Endodermal cell (in vitro differentiated cells): ENCODE results near the gene MCFD2. TPM values are rescaled to one million over a fixed set of nuclear protein-coding genes. Genes with fewer than 3 reads are reported as not detected.

Source experiments
- DNase-seq: peaks from one replicate; pipeline ENCODE4 v3.0.0-alpha.2; 2017
- H3K27ac ChIP-seq: 2 replicates; pipeline ENCODE4 v1.5.1; 2013; ENCODE audit warnings: mild to moderate bottlenecking, low read depth, low read length, moderate library complexity
- H3K27me3 ChIP-seq: 2 replicates; pipeline ENCODE4 v1.6.1; 2013; ENCODE audit warnings: mild to moderate bottlenecking, low read length, moderate library complexity; ENCODE audit not compliant: insufficient read depth, control insufficient read depth, poor library complexity, severe bottlenecking
- H3K36me3 ChIP-seq: 2 replicates; pipeline ENCODE4 v1.7.0; 2013; ENCODE audit warnings: mild to moderate bottlenecking, low read length, moderate library complexity; ENCODE audit not compliant: control insufficient read depth, insufficient read depth
- H3K4me1 ChIP-seq: one replicate; pipeline ENCODE4 v1.7.0; 2013; ENCODE audit warnings: low read length; ENCODE audit not compliant: control insufficient read depth, insufficient read depth
- H3K4me3 ChIP-seq: 2 replicates; pipeline ENCODE4 v1.5.1; 2013; ENCODE audit warnings: mild to moderate bottlenecking, low read length, moderate library complexity
- H3K9ac ChIP-seq: 2 replicates; pipeline ENCODE4 v1.6.1; 2013; ENCODE audit warnings: mild to moderate bottlenecking, low read length, moderate library complexity; ENCODE audit not compliant: poor library complexity, severe bottlenecking; ENCODE audit errors: extremely low read depth
- H3K9me3 ChIP-seq: 2 replicates; pipeline ENCODE4 v1.6.1; 2013; ENCODE audit warnings: mild to moderate bottlenecking, low read length, moderate library complexity; ENCODE audit not compliant: control insufficient read depth
- H3K27ac Mint-ChIP-seq: 2 replicates; pipeline ENCODE4 v1.8.0; 2020; ENCODE audit warnings: mixed read lengths
- H3K27me3 Mint-ChIP-seq: 2 replicates; pipeline ENCODE4 v1.8.0; 2021; ENCODE audit warnings: mild to moderate bottlenecking, mixed read lengths; ENCODE audit not compliant: insufficient read depth
- H3K36me3 Mint-ChIP-seq: 2 replicates; pipeline ENCODE4 v1.8.0; 2020; ENCODE audit warnings: low read depth, mixed read lengths
- H3K4me1 Mint-ChIP-seq: 2 replicates; pipeline ENCODE4 v1.8.0; 2020; ENCODE audit warnings: mixed read lengths
- H3K4me3 Mint-ChIP-seq: 2 replicates; pipeline ENCODE4 v1.8.0; 2020; ENCODE audit warnings: mild to moderate bottlenecking, moderate library complexity, mixed read lengths
- H3K9me3 Mint-ChIP-seq: 2 replicates; pipeline ENCODE4 v1.8.0; 2020; ENCODE audit warnings: mild to moderate bottlenecking, mixed read lengths
- CTCF ChIP-seq: fragments of 200-600 bp; sonication (generic); conservative IDR thresholded peaks from 2 replicates; pipeline ENCODE4 v1.5.0; 2021; ENCODE audit warnings: antibody characterized with exemption, mild to moderate bottlenecking
- WGBS, 2 experiments: methylation state at CpG; one replicate each; pipeline versions ENCODE4 v1.1.5 to v1.1.7; 2013; ENCODE audit warnings: missing lambda C conversion rate in 2 of 2, mixed read lengths in 1 of 2; ENCODE audit not compliant: insufficient coverage in 1 of 2, insufficient read length in 1 of 2; 5-methylcytosine and 5-hydroxymethylcytosine counted together
- total RNA-seq, 2 donors: library from RNA; stranded (reverse); fragmentation: NEBNext Ultra II Directional in 1 of 2; extraction: Animal tissue kit (Norgen Biotek cat#: 25700) in 1 of 2; gene quantifications; 2 replicates in 1 of 2; 3 replicates in 1 of 2; pipeline ENCODE4 v1.2.1, GENCODE V29; 2021

MCFD2 gene
- total RNA-seq, 2 donors from 2014 or later, result 82.4 to 82.9 TPM

GRCh38 chr2:46863882-46864281, 51.7 kb downstream of the MCFD2 start:
- Histone ChIP-seq H3K9me3 (peaks cover 6% of the 10 kb centered on the region), H3K27ac (no peak overlapping the region), H3K4me1 (no peaks in the 10 kb centered on the region), H3K27me3 (peaks cover 7% of the 10 kb centered on the region), H3K4me3 (no peak overlapping the region), H3K9ac (no peak overlapping the region), H3K36me3 (no peaks in the 10 kb centered on the region)
- DNase-seq, result no peak
- H3K9me3 Mint-ChIP-seq, result peaks cover 3% of the 10 kb centered on the region
- no peak overlapping the region for H3K27ac Mint-ChIP-seq
- H3K27me3 Mint-ChIP-seq, result peaks cover 6% of the 10 kb centered on the region
- no peaks in the 10 kb centered on the region for H3K4me1 Mint-ChIP-seq
- WGBS, 2 experiments, result 80 to 93% methylated on average over 1 of the region's 1 CpG
- H3K36me3 Mint-ChIP-seq, result no peaks in the 10 kb centered on the region
- no peak for TF ChIP-seq CTCF
- no peak overlapping the region for H3K4me3 Mint-ChIP-seq

- H3K36me3 ChIP-seq, result no peaks in the 10 kb centered on the region
- no peak overlapping the region for H3K4me3 ChIP-seq
- Mint-ChIP-seq H3K9me3 (peaks cover 3% of the 10 kb centered on the region), H3K4me3 (no peak overlapping the region), H3K27me3 (peaks cover 6% of the 10 kb centered on the region), H3K36me3 (no peaks in the 10 kb centered on the region), H3K27ac (no peak overlapping the region), H3K4me1 (no peaks in the 10 kb centered on the region)
- 90% methylated on average over 2 of the region's 2 CpGs; no CpG with 5 or more reads in 1 of the 2 experiments for WGBS, 2 experiments
- H3K9me3 ChIP-seq, result peaks cover 6% of the 10 kb centered on the region
- peaks cover 7% of the 10 kb centered on the region for H3K27me3 ChIP-seq
- no peaks in the 10 kb centered on the region for H3K4me1 ChIP-seq
- no peak overlapping the region for H3K27ac ChIP-seq
- no peak for TF ChIP-seq CTCF
- DNase-seq, result no peak
- no peak overlapping the region for H3K9ac ChIP-seq
These were observed 53.1 kb downstream of the MCFD2 start for GRCh38 chr2:46862514-46862913.

- Histone ChIP-seq H3K9me3 (peaks cover 6% of the 10 kb centered on the region), H3K9ac (no peak overlapping the region), H3K27ac (no peak overlapping the region), H3K36me3 (no peaks in the 10 kb centered on the region), H3K4me1 (no peaks in the 10 kb centered on the region), H3K4me3 (no peak overlapping the region), H3K27me3 (peaks cover 7% of the 10 kb centered on the region)
- peaks cover 3% of the 10 kb centered on the region for H3K9me3 Mint-ChIP-seq
- no peaks in the 10 kb centered on the region for H3K36me3 Mint-ChIP-seq
- 93 to 94% methylated on average over 6 of the region's 6 CpGs for WGBS, 2 experiments
- no peak for TF ChIP-seq CTCF
- no peak overlapping the region for H3K27ac Mint-ChIP-seq
- peaks cover 6% of the 10 kb centered on the region for H3K27me3 Mint-ChIP-seq
- no peak for DNase-seq
- H3K4me1 Mint-ChIP-seq, result no peaks in the 10 kb centered on the region
- H3K4me3 Mint-ChIP-seq, result no peak overlapping the region
These were observed 53.7 kb downstream of the MCFD2 start for GRCh38 chr2:46861916-46862315.
